Measurements from ENCODE around the gene YWHAB.

The YWHAB gene

GRCh38 chr20:44896583-44896982 lies 11.1 kb downstream of the YWHAB start:
- TF ChIP-seq EZH2phosphoT487 (conservative IDR thresholded peaks at IDR 0.05; ENCODE audit: low read length): no peak
- TF ChIP-seq CTCF (IDR thresholded peaks at IDR 0.05; ENCODE audit: insufficient read depth, low read length, poor library complexity, severe bottlenecking): no peak
- H3K9ac ChIP-seq (ENCODE audit: low read length): no peak overlapping the region
- H2AFZ ChIP-seq (ENCODE audit: low read depth, low read length, severe bottlenecking): no peak overlapping the region
- no peak overlapping the region for H3K4me2 ChIP-seq (ENCODE audit: low read depth, low read length, poor library complexity, severe bottlenecking)
- H3K36me3 ChIP-seq (ENCODE audit: low read length): peaks cover 10% of the 10 kb centered on the region; the same call in 1 of the 2 replicates
- H4K20me1 ChIP-seq (ENCODE audit: low read depth, low read length): peaks cover 60% of the 10 kb centered on the region
- H3K27me3 ChIP-seq (ENCODE audit: low read length): no peaks in the 10 kb centered on the region
- peaks cover 4% of the 10 kb centered on the region; the same call in 1 of the 2 replicates for H3F3A ChIP-seq (ENCODE audit: insufficient read depth)
- no peak overlapping the region for H3K27ac ChIP-seq (ENCODE audit: low read depth, low read length)
- H3K4me3 ChIP-seq (ENCODE audit: insufficient read depth, low read length, poor library complexity, severe bottlenecking): no peak overlapping the region
- no peaks in the 10 kb centered on the region for H3K9me2 ChIP-seq (replicated peaks; ENCODE audit: insufficient read depth, low read length)
- peaks cover 100% of the 10 kb centered on the region for H3K79me2 ChIP-seq (ENCODE audit: insufficient read depth, low read length)
- H3K9me3 ChIP-seq (ENCODE audit: insufficient read depth, low read length): no peaks in the 10 kb centered on the region

- no peaks in the 10 kb centered on the region for H3K27me3 ChIP-seq (ENCODE audit: low read length)
- H4K20me1 ChIP-seq (ENCODE audit: low read depth, low read length): peaks cover 55% of the 10 kb centered on the region
- H3K9me2 ChIP-seq (replicated peaks; ENCODE audit: insufficient read depth, low read length): no peaks in the 10 kb centered on the region
- H3K9me3 ChIP-seq (ENCODE audit: insufficient read depth, low read length): no peaks in the 10 kb centered on the region
- H3K36me3 ChIP-seq (ENCODE audit: low read length): peaks cover 9% of the 10 kb centered on the region; the same call in 1 of the 2 replicates
- TF ChIP-seq EZH2phosphoT487 (conservative IDR thresholded peaks at IDR 0.05; ENCODE audit: low read length): no peak
- no peak for TF ChIP-seq CTCF (IDR thresholded peaks at IDR 0.05; ENCODE audit: insufficient read depth, low read length, poor library complexity, severe bottlenecking)
- no peak overlapping the region for H2AFZ ChIP-seq (ENCODE audit: low read depth, low read length, severe bottlenecking)
- no peak overlapping the region for H3K4me2 ChIP-seq (ENCODE audit: low read depth, low read length, poor library complexity, severe bottlenecking)
- no peak overlapping the region for H3K4me3 ChIP-seq (ENCODE audit: insufficient read depth, low read length, poor library complexity, severe bottlenecking)
- H3K9ac ChIP-seq (ENCODE audit: low read length): no peak overlapping the region
- H3K27ac ChIP-seq (ENCODE audit: low read depth, low read length): no peak overlapping the region
- H3F3A ChIP-seq (ENCODE audit: insufficient read depth): peaks cover 4% of the 10 kb centered on the region; the same call in 1 of the 2 replicates
- H3K79me2 ChIP-seq (ENCODE audit: insufficient read depth, low read length): peaks cover 100% of the 10 kb centered on the region
These were observed 11.6 kb downstream of the YWHAB start for GRCh38 chr20:44897133-44897532.

DNA sequence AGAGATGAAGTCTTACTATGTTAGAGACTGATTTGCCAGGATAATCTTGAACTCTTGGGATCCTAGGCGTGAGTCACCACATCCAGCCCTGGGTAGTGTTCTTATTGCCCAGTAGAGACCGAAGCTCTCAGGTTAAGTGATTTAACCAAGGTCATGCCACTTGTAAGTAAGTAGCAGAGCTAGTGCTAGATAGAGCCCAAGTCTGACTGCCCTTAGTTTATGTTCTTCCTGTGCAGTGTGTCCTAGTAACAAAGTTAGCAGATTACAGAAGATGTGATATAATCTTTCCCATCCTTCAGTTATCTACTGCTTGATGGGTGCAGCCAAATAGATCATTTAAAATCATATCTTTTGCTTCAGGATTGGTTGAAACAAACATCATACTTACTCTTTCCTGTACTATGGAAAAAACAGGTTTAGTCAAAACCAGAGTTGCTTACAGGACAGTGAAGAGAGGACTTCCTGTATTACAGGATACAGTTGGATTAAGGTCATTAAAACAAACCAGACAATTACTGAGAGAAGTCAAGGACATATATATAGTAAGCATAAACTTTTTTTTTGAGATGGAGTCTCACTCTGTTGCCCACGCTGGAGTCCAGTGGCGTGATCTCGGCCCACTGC lies 14.8 kb downstream of the YWHAB start:
- Histone ChIP-seq H3K9me3 (ENCODE audit: insufficient read depth, low read length) (no peaks in the 10 kb centered on the region), H3K36me3 (ENCODE audit: low read length) (peaks cover 36% of the 10 kb centered on the region), H3K9ac (ENCODE audit: low read length) (no peak overlapping the region), H3K79me2 (ENCODE audit: insufficient read depth, low read length) (peaks cover 77% of the 10 kb centered on the region), H3K27me3 (ENCODE audit: low read length) (no peaks in the 10 kb centered on the region), H3K4me2 (ENCODE audit: low read depth, low read length, poor library complexity, severe bottlenecking) (no peak overlapping the region), H3K4me3 (ENCODE audit: insufficient read depth, low read length, poor library complexity, severe bottlenecking) (no peak overlapping the region), H3K9me2 (replicated peaks; ENCODE audit: insufficient read depth, low read length) (no peaks in the 10 kb centered on the region), H4K20me1 (ENCODE audit: low read depth, low read length) (peaks cover 34% of the 10 kb centered on the region), H2AFZ (ENCODE audit: low read depth, low read length, severe bottlenecking) (no peak overlapping the region), H3K27ac (ENCODE audit: low read depth, low read length) (no peak overlapping the region), H3F3A (ENCODE audit: insufficient read depth) (peaks cover 11% of the 10 kb centered on the region)
- TF ChIP-seq CTCF (IDR thresholded peaks at IDR 0.05; ENCODE audit: insufficient read depth, low read length, poor library complexity, severe bottlenecking): no peak
- TF ChIP-seq EZH2phosphoT487 (conservative IDR thresholded peaks at IDR 0.05; ENCODE audit: low read length): no peak

All from SU-DHL-6 (cell line).